Measurements from ENCODE around the gene ZMAT2. TPM values are rescaled to one million over a fixed set of nuclear protein-coding genes. Genes with fewer than 3 reads are reported as not detected.

ZMAT2 gene
- total RNA-seq, 3 donors from 2014 or later, result 83.2 to 91.9 (median 83.6) TPM

- H3K27me3 Mint-ChIP-seq (ENCODE audit: low read depth), result peaks cover 22% of the 10 kb centered on the region
- peak; percentile 94 to 96 for ATAC-seq
- H3K4me1 Mint-ChIP-seq (ENCODE audit: low read depth), result peaks cover 7% of the 10 kb centered on the region
- no peaks in the 10 kb centered on the region for H3K9me3 Mint-ChIP-seq
- peak; percentile 56 for DNase-seq
- peak overlapping the region; percentile 78 for H3K4me3 Mint-ChIP-seq
- no peaks in the 10 kb centered on the region for H3K36me3 Mint-ChIP-seq (ENCODE audit: insufficient read depth)
These were observed 25.7 kb downstream of the ZMAT2 start for GRCh38 chr5:140725799-140726471.

- Mint-ChIP-seq H3K9me3 (peaks cover 5% of the 10 kb centered on the region), H3K36me3 (ENCODE audit: insufficient read depth) (no peaks in the 10 kb centered on the region), H3K4me3 (no peak overlapping the region), H3K4me1 (ENCODE audit: low read depth) (no peaks in the 10 kb centered on the region), H3K27me3 (ENCODE audit: low read depth) (peaks cover 37% of the 10 kb centered on the region)
- ATAC-seq (no peak), DNase-seq (no peak)
These were observed 32.9 kb downstream of the ZMAT2 start for GRCh38 chr5:140733098-140733497.

GRCh38 chr5:140734354-140734753 is 34.1 kb downstream of the ZMAT2 start:
- H3K36me3 Mint-ChIP-seq (ENCODE audit: insufficient read depth), result no peaks in the 10 kb centered on the region
- no peaks in the 10 kb centered on the region for H3K4me1 Mint-ChIP-seq (ENCODE audit: low read depth)
- DNase-seq (no peak), ATAC-seq (no peak)
- H3K27me3 Mint-ChIP-seq (ENCODE audit: low read depth), result peaks cover 29% of the 10 kb centered on the region
- no peak overlapping the region for H3K4me3 Mint-ChIP-seq
- peaks cover 5% of the 10 kb centered on the region for H3K9me3 Mint-ChIP-seq

DNA sequence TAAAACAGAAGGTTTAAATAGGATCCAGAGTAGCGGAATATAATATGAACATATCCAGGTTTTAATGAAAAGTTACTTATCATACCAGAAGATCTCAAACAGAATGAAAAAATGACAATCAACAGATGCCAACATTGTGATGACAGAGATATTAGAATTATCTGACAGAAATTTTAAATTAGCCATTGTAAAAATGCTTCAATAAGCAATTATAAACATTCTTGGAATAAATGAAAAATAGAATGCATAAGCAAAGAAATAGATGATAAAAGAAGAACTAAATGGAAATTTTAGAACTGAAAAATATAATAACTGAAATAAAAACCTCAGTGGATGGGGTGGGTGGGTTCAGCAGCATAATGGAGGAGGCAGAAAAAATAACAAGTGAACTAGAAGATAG is 37.2 kb downstream of the ZMAT2 start:
- Mint-ChIP-seq H3K36me3 (ENCODE audit: insufficient read depth) (no peaks in the 10 kb centered on the region), H3K4me1 (ENCODE audit: low read depth) (no peaks in the 10 kb centered on the region)
- no peak for ATAC-seq

GRCh38 chr5:140741967-140742366 is 41.7 kb downstream of the ZMAT2 start:
- H3K9me3 Mint-ChIP-seq, result peaks cover 23% of the 10 kb centered on the region
- no peaks in the 10 kb centered on the region for H3K4me1 Mint-ChIP-seq (ENCODE audit: low read depth)
- no peaks in the 10 kb centered on the region for H3K36me3 Mint-ChIP-seq (ENCODE audit: insufficient read depth)
- no peak for ATAC-seq
- H3K27me3 Mint-ChIP-seq (ENCODE audit: low read depth), result peaks cover 6% of the 10 kb centered on the region
- no peak overlapping the region for H3K4me3 Mint-ChIP-seq
- DNase-seq, result no peak

More for the DNA sequence above, 37.2 kb downstream of the ZMAT2 start:
- H3K27me3 Mint-ChIP-seq (ENCODE audit: low read depth), result peaks cover 26% of the 10 kb centered on the region
- H3K9me3 Mint-ChIP-seq, result peaks cover 15% of the 10 kb centered on the region
- DNase-seq, result no peak
- no peak overlapping the region for H3K4me3 Mint-ChIP-seq

GRCh38 chr5:140753561-140753960 is 53.3 kb downstream of the ZMAT2 start:
- H3K4me3 Mint-ChIP-seq, result no peak overlapping the region
- peaks cover 6% of the 10 kb centered on the region for H3K36me3 Mint-ChIP-seq (ENCODE audit: insufficient read depth)
- no peaks in the 10 kb centered on the region for H3K4me1 Mint-ChIP-seq (ENCODE audit: low read depth)
- peaks cover 3% of the 10 kb centered on the region for H3K27me3 Mint-ChIP-seq (ENCODE audit: low read depth)
- DNase-seq (no peak), ATAC-seq (no peak)
- peaks cover 84% of the 10 kb centered on the region for H3K9me3 Mint-ChIP-seq

Other genes with a start within 250 kb of the ZMAT2 start
- gene EIF4EBP3, start 152.8 kb upstream of the ZMAT2 start, total RNA-seq, result 10 to 100 TPM in 2 of 3 donors, 1 to 10 TPM in 1; 9.4 to 10.8 (median 10.2) TPM
- 10 to 100 TPM; 57.6 to 68.6 (median 67.7) TPM for gene SRA1, start 143.0 kb upstream of the ZMAT2 start, total RNA-seq
- 10 to 100 TPM in 1 of 3 donors, 1 to 10 TPM in 2; 8.0 to 10.4 (median 9.2) TPM for gene APBB3, start 135.8 kb upstream of the ZMAT2 start, total RNA-seq
- gene SLC35A4, start 135.6 kb upstream of the ZMAT2 start, total RNA-seq, result 100 to 1,000 TPM; 149 to 163 (median 155) TPM
- under 1 TPM; 0.43 to 0.86 (median 0.50) TPM for gene CD14, start 67.3 kb upstream of the ZMAT2 start, total RNA-seq
- gene TMCO6, start 61.0 kb upstream of the ZMAT2 start, total RNA-seq, result 10 to 100 TPM; 16.5 to 20.6 (median 20.0) TPM
- 10 to 100 TPM; 68.6 to 78.2 (median 72.5) TPM for gene NDUFA2, start 52.8 kb upstream of the ZMAT2 start, total RNA-seq
- 100 to 1,000 TPM; 102 to 110 (median 106) TPM for gene IK, start 52.6 kb upstream of the ZMAT2 start, total RNA-seq
- gene WDR55, start 35.5 kb upstream of the ZMAT2 start, total RNA-seq, result 10 to 100 TPM; 47.7 to 50.0 (median 49.5) TPM
- gene DND1, start 26.9 kb upstream of the ZMAT2 start, total RNA-seq, result 1 to 10 TPM; 3.1 to 5.6 (median 4.5) TPM
- 100 to 1,000 TPM; 125 to 133 (median 131) TPM for gene HARS1, start 9.1 kb upstream of the ZMAT2 start, total RNA-seq
- gene HARS2, start 9.0 kb upstream of the ZMAT2 start, total RNA-seq, result 10 to 100 TPM; 28.6 to 31.3 (median 29.5) TPM
- not detected for gene PCDHA1, start 85.7 kb downstream of the ZMAT2 start, total RNA-seq
- not detected for gene PCDHA2, start 94.4 kb downstream of the ZMAT2 start, total RNA-seq
- gene PCDHA3, start 100.6 kb downstream of the ZMAT2 start, total RNA-seq, result not detected
- gene PCDHA4, start 106.6 kb downstream of the ZMAT2 start, total RNA-seq, result under 1 TPM in 2 of 3 donors, not detected in 1; 0.08 to 0.14 TPM
- gene PCDHA5, start 121.2 kb downstream of the ZMAT2 start, total RNA-seq, result not detected
- not detected for gene PCDHA6, start 127.5 kb downstream of the ZMAT2 start, total RNA-seq
- not detected for gene PCDHA7, start 133.8 kb downstream of the ZMAT2 start, total RNA-seq
- gene PCDHA8, start 140.7 kb downstream of the ZMAT2 start, total RNA-seq, result not detected
- gene PCDHA9, start 147.9 kb downstream of the ZMAT2 start, total RNA-seq, result not detected
- gene PCDHA10, start 155.4 kb downstream of the ZMAT2 start, total RNA-seq, result not detected
- not detected for gene PCDHA11, start 168.5 kb downstream of the ZMAT2 start, total RNA-seq
- gene PCDHA12, start 174.9 kb downstream of the ZMAT2 start, total RNA-seq, result not detected
- gene PCDHA13, start 181.7 kb downstream of the ZMAT2 start, total RNA-seq, result not detected
- gene PCDHAC1, start 225.9 kb downstream of the ZMAT2 start, total RNA-seq, result under 1 TPM in 1 of 3 donors, not detected in 2; 0.05 TPM

Measured in activated T-cell treated with anti-CD3 and anti-CD28 coated beads, Interleukin-2, amount 50 U/mL, for 4 hours (primary cell).